SIG-M5 (cell line): ENCODE data around the gene MAN1A2.

Source experiments
- DNase-seq: peaks from one replicate; lab custom pipeline; 2025; lab: John Stamatoyannopoulos, UW

MAN1A2 gene

DNA sequence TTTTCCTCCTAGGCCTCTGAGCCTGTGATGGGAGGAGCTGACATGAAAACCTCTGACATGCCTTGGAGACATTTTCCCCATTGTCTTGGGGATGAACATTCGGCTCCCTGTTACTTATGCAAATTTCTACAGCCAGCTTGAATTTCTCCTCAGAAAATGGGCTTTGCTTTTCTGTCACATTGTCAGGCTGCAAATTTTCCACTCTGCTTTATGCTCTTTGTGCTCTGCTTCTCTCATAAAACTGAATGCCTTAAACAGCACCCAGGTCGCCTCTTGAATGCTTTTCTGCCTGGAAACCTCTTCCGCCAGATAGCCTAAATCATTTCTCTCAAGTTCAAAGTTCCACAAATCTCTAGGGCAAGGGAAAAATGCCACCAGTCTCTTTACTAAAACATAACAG lies 191.9 kb downstream of the MAN1A2 start:
- no peak for DNase-seq

DNA sequence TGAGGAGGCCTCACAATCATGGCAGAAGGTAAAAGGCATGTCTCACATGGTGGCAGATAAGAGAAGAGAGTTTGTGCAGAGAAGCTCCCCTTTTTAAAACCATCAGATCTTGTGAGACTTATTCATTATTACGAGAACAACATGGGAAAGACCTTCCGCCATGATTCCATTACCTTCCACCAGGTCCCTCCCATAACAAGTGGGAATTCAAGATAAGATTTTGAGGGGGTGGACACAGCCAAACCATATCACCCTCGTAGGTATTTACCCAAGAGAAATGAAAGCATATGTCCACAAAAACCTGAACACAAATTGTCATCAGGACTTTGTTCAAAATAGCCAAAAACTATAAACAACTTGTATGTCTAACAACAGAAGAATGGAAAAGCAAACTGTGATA lies 192.7 kb downstream of the MAN1A2 start:
- DNase-seq: no peak

- no peak for DNase-seq
Measured at GRCh38 chr1:117561071-117561470, 193.8 kb downstream of the MAN1A2 start.

GRCh38 chr1:117561551-117561950 lies 194.3 kb downstream of the MAN1A2 start:
- no peak for DNase-seq

DNA sequence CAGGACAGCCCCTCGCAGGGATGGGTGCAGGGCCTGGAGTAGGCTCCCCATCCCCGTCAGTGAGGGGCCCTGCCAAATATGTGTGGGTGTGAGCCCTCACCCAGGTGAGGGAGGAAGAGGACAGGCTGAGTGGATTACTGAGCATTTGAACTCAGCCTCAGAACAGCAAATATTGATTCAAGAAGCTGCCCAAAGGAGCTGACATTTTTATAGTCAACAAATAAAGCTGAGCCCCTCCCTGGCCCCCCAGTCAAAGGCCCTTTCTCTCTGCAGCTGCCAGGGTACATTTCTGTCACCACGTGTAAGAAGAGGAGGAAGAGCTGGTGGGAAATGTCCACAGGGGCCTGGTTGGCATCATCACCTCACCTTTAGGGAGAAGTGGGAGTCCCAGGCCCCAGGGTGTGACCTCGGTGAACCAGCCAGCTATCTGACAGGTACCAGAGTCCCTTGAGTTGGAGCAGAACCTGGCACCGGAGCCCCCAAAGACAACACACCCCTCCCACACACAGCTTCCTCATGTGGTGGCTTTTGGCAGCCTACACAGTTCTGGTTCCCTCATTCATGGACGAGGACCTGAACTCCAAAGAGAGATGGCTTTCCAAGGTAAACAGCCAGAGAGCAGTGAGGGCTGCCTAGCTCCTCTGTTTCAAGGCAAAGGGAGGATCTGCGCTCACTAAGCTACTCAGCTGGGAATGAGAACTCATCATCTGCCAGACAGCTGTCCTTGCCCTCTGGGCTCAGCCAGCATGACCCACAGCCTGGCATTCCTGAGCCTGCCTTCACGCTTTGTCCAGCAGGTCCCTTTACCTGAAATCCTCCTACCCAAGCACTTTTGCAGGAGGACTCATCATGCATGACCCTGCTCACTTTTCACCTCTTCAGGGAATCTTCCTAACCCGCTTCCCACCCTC lies 195.6 kb downstream of the MAN1A2 start:
- DNase-seq: no peak

GRCh38 chr1:117563492-117563875 lies 196.2 kb downstream of the MAN1A2 start:
- DNase-seq: no peak

- no peak for DNase-seq
Measured at GRCh38 chr1:117564227-117565075, 197.2 kb downstream of the MAN1A2 start.

- no peak for DNase-seq
Measured at GRCh38 chr1:117565076-117565556, 197.9 kb downstream of the MAN1A2 start.

DNA sequence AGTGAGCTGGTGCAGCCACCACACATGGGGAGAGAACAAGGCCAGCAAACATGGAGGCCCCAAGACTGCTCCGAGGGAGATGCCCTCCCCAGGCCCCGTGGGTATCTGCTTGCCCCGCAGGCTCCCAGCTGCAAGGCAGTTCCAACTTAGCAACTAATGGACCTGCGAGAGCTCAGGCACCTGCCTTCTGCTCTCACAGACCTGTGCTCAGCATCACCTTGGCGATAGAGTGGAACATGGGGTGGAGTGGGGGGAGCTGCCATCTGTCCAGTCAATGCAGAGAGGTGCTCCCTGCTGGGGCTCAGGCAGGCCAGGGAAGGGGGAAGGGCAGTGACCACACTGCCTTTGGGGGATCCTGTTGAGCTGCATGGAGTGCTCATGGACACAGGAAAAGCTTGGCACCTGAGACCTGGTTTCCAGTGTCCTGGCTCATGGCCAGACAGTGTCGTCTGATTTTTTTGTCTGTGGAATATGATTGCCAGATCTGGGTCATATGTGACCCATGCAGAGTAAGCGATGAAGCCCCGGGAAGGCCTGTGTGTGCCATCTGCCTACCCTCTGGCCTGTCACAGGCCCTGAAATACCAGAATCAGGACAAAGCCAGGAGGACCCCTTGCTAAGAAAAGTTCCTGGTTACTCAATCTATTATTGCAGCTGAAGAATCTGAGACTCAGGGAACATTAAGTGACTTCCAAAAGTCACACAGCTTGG lies 198.7 kb downstream of the MAN1A2 start:
- DNase-seq: no peak

DNA sequence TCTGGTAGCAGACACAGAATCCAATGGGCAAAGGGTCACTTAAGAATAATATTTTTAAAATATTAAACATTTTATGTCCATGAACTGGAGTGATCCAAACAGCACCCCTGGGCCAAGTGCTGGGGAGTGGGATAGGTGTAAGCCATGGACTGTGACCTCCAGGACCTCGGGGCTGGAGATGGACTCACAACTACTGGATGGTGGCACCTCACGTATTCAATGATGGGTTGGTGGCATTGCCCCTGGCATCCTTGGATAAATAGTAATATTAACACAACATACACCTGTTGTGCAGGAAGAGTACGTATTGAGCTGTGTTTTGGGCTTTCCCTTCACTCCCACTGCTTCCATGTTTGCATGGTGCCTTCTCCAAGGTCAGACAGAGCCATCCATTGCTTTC lies 199.3 kb downstream of the MAN1A2 start:
- DNase-seq: no peak

GRCh38 chr1:117567435-117567834 lies 200.2 kb downstream of the MAN1A2 start:
- no peak for DNase-seq

DNA sequence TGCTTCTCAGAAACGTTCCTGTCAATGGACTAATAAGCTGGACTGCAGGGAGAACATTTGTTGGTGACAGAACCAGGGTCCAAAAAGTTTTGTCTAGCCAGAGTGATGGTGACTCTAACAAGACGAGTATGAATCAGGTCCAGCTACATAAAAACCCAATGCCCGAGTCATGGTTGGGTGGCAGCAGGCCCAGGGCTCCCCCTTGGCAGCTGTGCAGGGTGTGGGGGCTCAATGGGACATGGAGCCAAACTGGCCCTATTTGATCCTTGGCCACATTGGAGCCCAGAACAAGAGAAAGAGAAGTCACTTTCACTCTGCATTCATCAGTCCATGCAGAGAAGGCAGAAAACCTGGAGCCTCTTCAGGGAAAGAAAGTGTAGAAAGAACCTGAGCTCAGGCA lies 200.7 kb downstream of the MAN1A2 start:
- DNase-seq: no peak

- no peak for DNase-seq
Measured at GRCh38 chr1:117568999-117569398, 201.8 kb downstream of the MAN1A2 start.

- DNase-seq: no peak
Measured at GRCh38 chr1:117569856-117570255, 202.6 kb downstream of the MAN1A2 start.

DNA sequence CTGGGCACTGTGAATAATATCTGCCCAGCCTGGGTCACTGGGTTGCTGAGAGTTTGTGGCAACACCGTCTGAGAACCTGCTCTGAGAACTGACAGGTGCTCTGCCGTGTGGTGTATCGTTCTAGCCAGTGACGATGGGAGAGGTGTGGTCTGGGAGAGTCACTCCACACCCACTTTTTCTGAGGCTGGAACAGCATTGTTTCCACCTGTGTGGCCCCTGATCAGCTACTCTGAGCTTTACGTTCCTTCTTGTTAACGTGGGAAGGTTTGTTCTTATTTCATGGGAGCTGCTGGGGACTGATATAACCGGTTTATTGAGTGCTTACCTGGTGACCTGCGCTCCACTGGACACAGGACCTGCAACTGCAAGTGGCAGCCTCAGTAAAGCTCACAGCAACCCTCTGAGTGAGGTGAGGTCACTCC lies 203.8 kb downstream of the MAN1A2 start:
- no peak for DNase-seq

DNA sequence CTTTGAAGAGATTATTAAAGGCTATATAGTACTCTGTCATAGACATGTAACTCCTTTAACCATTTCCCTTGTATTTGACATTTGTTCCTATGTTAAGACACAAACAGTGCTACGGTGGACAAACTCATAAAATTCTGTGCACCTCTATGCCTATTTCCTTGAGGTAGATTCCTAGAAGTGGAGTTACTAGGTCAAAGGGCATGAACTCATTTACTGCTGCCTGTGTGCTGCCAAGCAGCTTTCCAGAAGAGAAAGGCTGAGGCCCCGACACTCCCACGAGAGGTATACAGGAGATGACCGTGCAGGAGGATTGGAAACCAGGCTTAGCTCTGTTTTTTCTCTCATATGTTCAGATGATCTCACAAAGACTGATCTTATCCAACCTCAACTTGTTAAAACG lies 204.2 kb downstream of the MAN1A2 start:
- no peak for DNase-seq

DNA sequence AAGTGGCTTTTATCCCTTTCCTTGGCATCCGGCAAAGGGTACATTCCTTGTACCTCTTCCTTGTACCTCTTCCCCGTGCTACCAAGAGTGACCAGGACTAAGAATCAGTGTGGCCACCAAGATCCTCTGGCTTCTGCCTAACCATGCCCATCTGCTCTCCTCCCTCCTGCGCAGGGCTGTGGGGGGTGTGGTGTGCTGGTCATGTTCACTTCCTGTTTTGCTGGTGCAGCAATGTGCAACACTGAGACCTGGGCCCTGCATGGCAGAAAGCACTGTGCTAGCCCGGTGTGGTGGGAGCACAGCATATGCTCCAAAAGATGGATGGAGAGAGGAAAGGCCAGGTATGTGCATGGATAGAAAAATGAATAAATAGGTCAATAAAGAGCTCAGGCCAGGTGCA lies 205.3 kb downstream of the MAN1A2 start:
- no peak for DNase-seq

GRCh38 chr1:117573386-117574023 lies 206.3 kb downstream of the MAN1A2 start:
- no peak for DNase-seq

DNA sequence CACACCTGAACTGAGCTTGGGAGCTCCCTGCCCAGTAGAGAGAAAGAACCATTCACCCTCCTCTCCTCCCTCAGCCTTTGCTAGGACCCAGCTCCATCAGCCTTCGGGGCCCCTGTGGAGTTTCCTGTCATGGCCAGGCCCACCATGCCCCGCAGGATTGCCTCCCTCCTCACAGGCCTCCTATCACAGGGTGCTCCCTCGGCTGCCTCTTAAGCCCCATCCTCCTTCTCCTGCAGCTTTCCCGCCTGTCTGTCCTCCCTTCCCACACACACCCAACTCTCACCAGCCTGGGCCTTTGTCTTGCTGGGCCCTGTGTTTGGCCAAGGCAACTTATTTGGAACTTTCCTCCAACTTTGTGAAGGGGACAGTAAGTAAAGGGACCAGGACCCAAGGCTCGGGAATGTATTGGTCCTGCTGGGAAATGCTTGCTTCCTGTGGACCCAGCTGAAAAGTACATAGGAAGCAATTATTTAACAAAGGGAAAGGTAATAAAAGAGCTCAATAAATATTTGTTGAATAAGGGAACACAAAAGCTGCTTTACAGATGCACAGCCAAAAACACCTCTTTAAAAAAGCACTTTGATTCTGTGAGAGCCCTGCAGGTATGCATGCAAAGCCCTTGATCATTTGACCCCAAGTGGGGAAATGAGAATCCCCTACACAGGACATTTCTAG lies 207.0 kb downstream of the MAN1A2 start:
- DNase-seq: no peak

- DNase-seq: no peak
Measured at GRCh38 chr1:117575586-117576225, 208.5 kb downstream of the MAN1A2 start.

- DNase-seq: no peak
Measured at GRCh38 chr1:117576236-117576635, 209.0 kb downstream of the MAN1A2 start.
